ENCODE results near the gene RPL7A.

RPL7A gene

DNA sequence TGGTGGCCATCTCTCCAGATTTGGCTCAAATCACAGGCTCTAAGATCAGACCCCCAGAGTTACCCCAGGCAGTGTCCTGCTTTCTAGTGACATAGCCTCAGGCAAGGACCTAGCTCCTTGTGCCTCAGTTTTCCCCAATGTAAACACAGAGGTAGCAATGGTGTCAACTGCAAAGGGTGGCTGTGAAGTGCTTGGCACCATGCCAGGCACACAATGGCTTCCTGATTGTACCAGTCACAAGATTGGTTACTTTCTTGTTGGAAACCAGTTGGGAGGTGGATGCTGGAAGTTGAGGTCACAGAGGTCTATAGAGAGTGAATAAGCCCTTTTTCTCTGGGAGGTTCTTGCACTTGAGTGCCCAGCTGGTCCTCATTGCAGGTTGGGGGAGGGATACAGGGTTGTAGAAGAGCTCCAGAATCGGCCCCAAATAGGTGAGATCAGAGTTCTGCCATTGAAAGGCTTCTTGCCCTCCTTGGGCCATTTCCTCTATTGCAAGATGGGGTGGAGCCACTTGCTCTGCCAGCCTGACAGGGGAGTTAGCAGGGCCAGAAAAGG, 30.5 kb downstream of the RPL7A start:
- DNase-seq (ENCODE audit: extremely low spot score): no peak
- ChIA-PET CTCF (no interaction called here), POLR2A (interaction anchor here (1.1 to 3.1 kb wide), 3 partner anchors 12 to 32 kb away, joined by 3 to 13 read pairs (median 4); no protein-coding TSS in a partner anchor)
- TF ChIP-seq ZNF384 (IDR thresholded peaks at IDR 0.05): no peak
- TF ChIP-seq CTBP1 (IDR thresholded peaks at IDR 0.05; ENCODE audit: borderline replicate concordance): no peak
- no peak for TF ChIP-seq BHLHE40 (IDR thresholded peaks at IDR 0.05; ENCODE audit: borderline replicate concordance)
- TF ChIP-seq FOXA1 (IDR thresholded peaks at IDR 0.05): no peak

DNA sequence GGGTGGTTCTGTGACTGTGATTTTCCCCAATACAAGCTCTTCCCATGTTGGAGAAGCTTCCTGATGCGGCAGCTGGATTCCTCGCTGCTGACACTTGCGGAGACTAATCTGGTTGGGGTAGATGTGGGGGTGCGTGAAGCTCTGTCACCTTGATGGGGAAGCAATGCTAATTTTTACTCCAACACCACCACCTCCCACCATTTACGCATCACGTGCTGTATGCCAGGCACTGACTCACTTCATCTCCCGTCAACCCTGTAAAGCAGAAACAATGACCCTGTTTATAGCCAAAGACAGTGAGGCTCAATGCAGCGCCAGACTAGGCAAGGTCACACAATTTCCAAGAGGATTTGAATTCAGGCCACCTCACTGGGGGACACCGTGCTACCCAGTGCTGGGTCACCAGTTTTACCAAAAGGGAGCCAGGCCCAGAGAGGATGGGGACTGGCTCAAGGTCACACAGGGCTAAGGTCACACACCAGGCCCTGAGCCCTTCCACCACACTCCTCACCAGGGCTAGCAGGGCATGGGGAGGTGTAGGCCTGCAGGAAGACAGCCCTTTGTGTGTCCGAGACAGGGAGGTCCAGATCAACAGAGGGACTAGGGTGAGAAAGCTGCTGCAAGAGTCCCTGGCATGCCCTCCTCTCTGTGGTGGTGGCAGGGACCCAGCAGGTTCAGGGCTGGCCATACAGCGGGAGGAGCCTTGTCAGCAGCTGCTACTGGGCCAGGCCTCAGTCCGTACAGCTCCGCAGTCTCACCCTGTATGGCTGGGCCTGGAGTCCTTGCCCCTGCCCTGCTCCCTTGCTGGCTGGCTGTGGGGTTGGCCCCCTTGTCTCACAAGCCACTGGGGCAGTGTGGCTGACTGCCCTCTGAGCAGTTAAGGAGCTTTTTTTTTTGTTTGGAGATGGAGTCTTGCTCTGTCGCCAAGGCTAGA, 31.4 kb downstream of the RPL7A start:
- CTCF ChIA-PET: interaction anchor here (0.6 kb wide), 1 partner anchor 139 kb away, joined by 3 read pairs; no protein-coding TSS in a partner anchor
- TF ChIP-seq ZNF384 (IDR thresholded peaks at IDR 0.05) (no peak), LEF1 (IDR thresholded peaks at IDR 0.05; ENCODE audit: borderline replicate concordance) (no peak), HDGF (IDR thresholded peaks at IDR 0.05; ENCODE audit: borderline replicate concordance) (no peak), BHLHE40 (IDR thresholded peaks at IDR 0.05; ENCODE audit: borderline replicate concordance) (no peak), L3MBTL2 (conservative IDR thresholded peaks at IDR 0.05) (no peak), SUZ12 (IDR thresholded peaks at IDR 0.05) (no peak), FOXM1 (IDR thresholded peaks at IDR 0.05; ENCODE audit: borderline replicate concordance) (no peak), FOXK2 (IDR thresholded peaks at IDR 0.05) (no peak), CTBP1 (IDR thresholded peaks at IDR 0.05; ENCODE audit: borderline replicate concordance) (no peak), FOXA1 (IDR thresholded peaks at IDR 0.05) (no peak), TARDBP (IDR thresholded peaks at IDR 0.05) (no peak), SP1 (IDR thresholded peaks at IDR 0.05) (no peak), NFRKB (IDR thresholded peaks at IDR 0.05) (no peak), ELF4 (IDR thresholded peaks at IDR 0.05) (no peak), ARNT (IDR thresholded peaks at IDR 0.05) (no peak)
- TF ChIP-seq, protein P1, sequence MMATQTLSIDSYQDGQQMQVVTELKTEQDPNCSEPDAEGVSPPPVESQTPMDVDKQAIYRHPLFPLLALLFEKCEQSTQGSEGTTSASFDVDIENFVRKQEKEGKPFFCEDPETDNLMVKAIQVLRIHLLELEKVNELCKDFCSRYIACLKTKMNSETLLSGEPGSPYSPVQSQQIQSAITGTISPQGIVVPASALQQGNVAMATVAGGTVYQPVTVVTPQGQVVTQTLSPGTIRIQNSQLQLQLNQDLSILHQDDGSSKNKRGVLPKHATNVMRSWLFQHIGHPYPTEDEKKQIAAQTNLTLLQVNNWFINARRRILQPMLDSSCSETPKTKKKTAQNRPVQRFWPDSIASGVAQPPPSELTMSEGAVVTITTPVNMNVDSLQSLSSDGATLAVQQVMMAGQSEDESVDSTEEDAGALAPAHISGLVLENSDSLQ (IDR thresholded peaks at IDR 0.05): no peak
- POLR2A ChIA-PET: interaction anchor here (3.1 kb wide), 1 partner anchor 29 kb away, joined by 13 read pairs; no protein-coding TSS in a partner anchor
- DNase-seq (ENCODE audit: extremely low spot score): no peak

DNA sequence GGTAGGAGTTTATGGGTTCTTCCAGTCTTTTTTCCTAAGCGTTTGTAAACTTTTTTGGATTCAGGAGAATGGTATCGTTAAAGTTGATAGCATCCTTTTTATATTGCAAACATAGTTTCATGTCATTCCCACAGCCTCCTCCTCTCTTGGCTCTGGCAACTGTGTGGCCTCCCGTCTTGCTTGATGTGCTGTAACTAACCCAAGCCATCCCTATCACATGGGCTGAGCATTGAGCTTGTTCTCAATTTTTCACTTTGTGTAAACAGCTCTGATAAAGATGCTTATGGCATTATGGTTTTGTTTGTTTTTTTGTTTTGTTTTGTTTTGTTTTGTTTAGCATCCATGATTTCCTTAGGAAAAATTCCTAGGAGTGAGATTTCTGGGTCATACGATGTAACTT, 32.7 kb downstream of the RPL7A start:
- no peak for DNase-seq (ENCODE audit: extremely low spot score)
- ChIA-PET CTCF (no interaction called here), POLR2A (no interaction called here)
- no peak for TF ChIP-seq FOXK2 (IDR thresholded peaks at IDR 0.05)
- TF ChIP-seq ZNF384 (IDR thresholded peaks at IDR 0.05): 0 out of 2 replicates have a peak, but pooled peaks have one; percentile 14

DNA sequence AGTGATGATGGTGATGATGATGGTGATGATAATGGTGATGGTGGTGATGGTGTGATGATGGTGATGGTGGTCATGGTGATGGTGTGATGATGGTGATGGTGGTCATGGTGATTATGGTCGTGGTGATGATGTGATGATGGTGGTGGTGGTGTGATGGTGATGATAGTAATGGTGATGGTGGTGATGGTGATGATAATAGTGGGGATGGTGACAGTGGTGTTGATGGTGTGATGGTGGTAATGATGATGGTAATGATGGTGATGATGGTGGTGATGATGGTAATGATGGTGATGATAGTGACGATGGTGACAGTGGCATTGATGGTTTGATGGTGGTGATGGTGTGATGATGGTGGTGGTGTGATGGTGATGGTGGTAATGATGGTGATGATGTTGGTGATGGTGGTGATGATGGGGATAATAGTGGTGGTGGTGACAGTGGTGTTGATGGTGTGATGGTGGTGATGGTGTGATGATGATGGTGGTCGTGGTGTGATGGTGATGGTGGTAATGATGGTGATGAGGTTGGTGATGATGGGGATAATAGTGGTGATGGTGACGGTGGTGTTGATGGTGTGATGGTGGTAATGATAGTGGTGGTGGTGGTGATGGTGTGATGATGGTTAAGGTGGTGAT, 34.6 kb downstream of the RPL7A start:
- POLR2A ChIA-PET: no interaction called here

DNA sequence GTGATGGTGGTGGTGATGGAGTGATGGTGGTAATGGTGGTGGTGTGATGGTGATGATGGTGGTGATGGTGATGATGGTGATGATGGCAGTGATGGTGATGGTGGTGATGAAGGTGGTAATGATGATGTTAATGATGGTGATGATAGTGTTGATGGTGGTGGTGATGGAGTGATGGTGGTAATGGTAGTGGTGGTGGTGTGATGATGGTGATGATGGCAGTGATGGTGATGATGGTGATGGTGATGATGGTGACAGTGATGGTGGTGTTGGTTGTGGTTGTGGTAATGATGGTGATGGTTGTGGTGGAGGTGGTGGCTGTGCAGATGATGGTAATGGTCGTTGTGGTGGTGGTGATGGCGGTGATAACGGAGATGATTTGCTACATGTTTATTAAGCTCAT, 35.4 kb downstream of the RPL7A start:
- ChIA-PET POLR2A (no interaction called here), CTCF (no interaction called here)
- TF ChIP-seq SP1 (IDR thresholded peaks at IDR 0.05) (no peak), TARDBP (IDR thresholded peaks at IDR 0.05) (0 out of 2 replicates have a peak, but pooled peaks have one; percentile 9), L3MBTL2 (conservative IDR thresholded peaks at IDR 0.05) (no peak)
- DNase-seq (ENCODE audit: extremely low spot score): no peak

More for the DNA sequence above, 34.6 kb downstream of the RPL7A start:
- no peak for DNase-seq (ENCODE audit: extremely low spot score)
- CTCF ChIA-PET: no interaction called here
- TF ChIP-seq L3MBTL2 (conservative IDR thresholded peaks at IDR 0.05) (no peak), NFRKB (IDR thresholded peaks at IDR 0.05) (no peak), FOXA1 (IDR thresholded peaks at IDR 0.05) (no peak), ELF4 (IDR thresholded peaks at IDR 0.05) (no peak)
- TF ChIP-seq, protein P1 (IDR thresholded peaks at IDR 0.05): no peak

DNA sequence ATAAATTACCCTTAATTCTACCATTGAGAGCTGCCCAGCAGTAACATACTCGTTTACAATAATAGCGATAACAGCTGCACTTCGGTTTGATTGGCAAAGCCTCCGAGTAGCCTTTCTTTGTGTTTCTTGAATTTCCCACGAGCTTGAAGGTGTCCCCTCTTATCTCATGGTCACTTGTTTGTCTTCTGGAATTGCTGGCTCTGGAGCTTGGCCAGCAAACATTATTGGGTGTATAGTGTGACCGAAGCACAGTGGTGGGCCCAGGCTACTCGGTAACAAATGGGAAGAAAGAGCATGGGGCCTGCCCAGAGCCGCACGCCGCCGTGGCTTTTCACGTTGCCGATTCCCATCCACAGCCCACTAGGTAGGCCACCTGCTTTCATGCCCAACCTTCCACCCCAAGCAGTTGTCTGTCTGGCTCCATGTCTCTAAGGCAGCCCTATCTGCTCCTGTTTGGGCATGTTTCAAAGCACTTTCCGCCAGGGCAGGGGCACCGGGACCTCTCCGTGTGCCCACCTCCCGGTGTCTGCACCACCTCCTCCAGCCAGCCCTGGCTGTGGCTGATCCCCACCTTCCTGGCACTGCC, 36.8 kb downstream of the RPL7A start:
- POLR2A ChIA-PET: interaction anchor here (2.0 kb wide), 1 partner anchor 10 kb away, joined by 5 read pairs; no protein-coding TSS in a partner anchor
- TF ChIP-seq ZNF384 (IDR thresholded peaks at IDR 0.05): no peak
- CTCF ChIA-PET: interaction anchor here (0.9 kb wide), 1 partner anchor 25 kb away, joined by 6 read pairs; no protein-coding TSS in a partner anchor
- DNase-seq (ENCODE audit: extremely low spot score): no peak

DNA sequence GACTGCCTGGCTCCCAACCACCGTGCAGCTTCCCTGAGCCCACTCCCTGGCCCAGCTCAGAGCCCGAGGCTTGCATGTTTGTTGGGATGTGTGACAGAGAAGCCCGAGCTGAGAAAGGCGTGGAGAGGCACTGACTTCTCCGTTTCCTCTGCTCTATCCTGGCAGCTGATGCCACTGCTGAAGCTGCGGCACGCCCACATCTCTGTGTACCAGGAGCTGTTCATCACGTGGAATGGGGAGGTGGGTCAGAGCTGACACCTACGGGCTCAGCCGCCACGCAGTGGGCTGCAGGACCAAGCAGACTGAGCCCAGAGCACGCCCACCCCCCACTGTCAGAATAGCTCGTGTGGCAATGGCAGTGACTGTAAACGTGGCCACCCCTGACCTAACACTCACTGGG, 37.4 kb downstream of the RPL7A start:
- ChIA-PET POLR2A (interaction anchor here (2.0 kb wide), 1 partner anchor 10 kb away, joined by 5 read pairs; no protein-coding TSS in a partner anchor), CTCF (no interaction called here)
- no peak for DNase-seq (ENCODE audit: extremely low spot score)
- no peak for TF ChIP-seq ZNF384 (IDR thresholded peaks at IDR 0.05)
- TF ChIP-seq TARDBP (IDR thresholded peaks at IDR 0.05): no peak
- TF ChIP-seq BHLHE40 (IDR thresholded peaks at IDR 0.05; ENCODE audit: borderline replicate concordance): no peak
- TF ChIP-seq, protein P1 (IDR thresholded peaks at IDR 0.05): no peak
- no peak for TF ChIP-seq HDGF (IDR thresholded peaks at IDR 0.05; ENCODE audit: borderline replicate concordance)
- no peak for TF ChIP-seq ARNT (IDR thresholded peaks at IDR 0.05)
- no peak for TF ChIP-seq SP1 (IDR thresholded peaks at IDR 0.05)
- no peak for TF ChIP-seq LEF1 (IDR thresholded peaks at IDR 0.05; ENCODE audit: borderline replicate concordance)
- TF ChIP-seq NFRKB (IDR thresholded peaks at IDR 0.05): no peak
- TF ChIP-seq FOXK2 (IDR thresholded peaks at IDR 0.05): no peak
